NCI-H748 treated with DMSO at 0.1 percent for 48 hours (cell line): ENCODE data around the gene OR52K1.
"Not testable (repeated sequence)": the region's sequence is repeated elsewhere in the genome, so short reads cannot be mapped to it uniquely, and the experiment has no call there.

Source experiments
- DNase-seq: peaks from one replicate; lab custom pipeline; 2025; lab: John Stamatoyannopoulos, UW

Gene OR52K1

GRCh38 chr11:4482445-4482844, at the start of gene OR52K1:
TSS of gene OR52K1 (plus strand) at chr11:4482646. CDS start at chr11:4488901, 6,255 bp downstream.
- no peak for DNase-seq

- no peak for DNase-seq
Observed at GRCh38 chr11:4433856-4434255, 48.6 kb upstream of the OR52K1 start.

- DNase-seq: no peak
Observed at GRCh38 chr11:4436411-4436810, 46.0 kb upstream of the OR52K1 start.

- no peak for DNase-seq
Observed at GRCh38 chr11:4441515-4441914, 40.9 kb upstream of the OR52K1 start.

GRCh38 chr11:4443232-4443891, 39.1 kb upstream of the OR52K1 start:
- DNase-seq: no peak

- no peak for DNase-seq
Observed at GRCh38 chr11:4448995-4449394, 33.5 kb upstream of the OR52K1 start, which contains the start of gene OR52K2. TSS of gene OR52K2 (plus strand) at chr11:4449295. CDS start at chr11:4449340, 45 bp downstream.

- DNase-seq: no peak
Observed at GRCh38 chr11:4453118-4453517, 29.3 kb upstream of the OR52K1 start.

- no peak for DNase-seq
Observed at GRCh38 chr11:4454021-4454420, 28.4 kb upstream of the OR52K1 start.

- DNase-seq: no peak
Observed at GRCh38 chr11:4455419-4455818, 27.0 kb upstream of the OR52K1 start.

- no peak for DNase-seq
Observed at GRCh38 chr11:4459500-4459899, 22.9 kb upstream of the OR52K1 start.

- no peak for DNase-seq
Observed at GRCh38 chr11:4460151-4460550, 22.3 kb upstream of the OR52K1 start.

GRCh38 chr11:4464216-4465159, 18.0 kb upstream of the OR52K1 start:
- peak; percentile 13 for DNase-seq

- no peak for DNase-seq
Observed at GRCh38 chr11:4465407-4465806, 17.0 kb upstream of the OR52K1 start.

- DNase-seq: no peak
Observed at GRCh38 chr11:4466131-4466870, 16.1 kb upstream of the OR52K1 start.

GRCh38 chr11:4466871-4467442, 15.5 kb upstream of the OR52K1 start:
- no peak for DNase-seq

- no peak for DNase-seq
Observed at GRCh38 chr11:4467811-4468606, 14.4 kb upstream of the OR52K1 start.

GRCh38 chr11:4479644-4480043, 2.8 kb upstream of the OR52K1 start:
- DNase-seq: no peak

- DNase-seq: no peak
Observed at GRCh38 chr11:4480577-4481239, 1.7 kb upstream of the OR52K1 start.

- DNase-seq: no peak
Observed at GRCh38 chr11:4481240-4481582, 1.2 kb upstream of the OR52K1 start.

GRCh38 chr11:4484310-4484709, 1.9 kb downstream of the OR52K1 start:
- DNase-seq: no peak

GRCh38 chr11:4491405-4491804, 9.0 kb downstream of the OR52K1 start:
- not testable (repeated sequence) for DNase-seq
